Suprapubic skin (tissue), 4 donors: Measurements from ENCODE around the gene TMEM156. TPM values are rescaled to one million over a fixed set of nuclear protein-coding genes. Genes with fewer than 3 reads are reported as not detected.

Experiments
- DNase-seq, 2 donors: peaks; one replicate each; pipeline ENCODE4 v3.0.0-alpha.2; 2019; ENCODE audit warnings: low spot score in 2 of 2
- H3K27ac ChIP-seq: fragments of 200-600 bp; sonication (generic); one replicate; pipeline ENCODE4 v1.5.1; 2019
- H3K27me3 ChIP-seq: fragments of 200-600 bp; sonication (generic); one replicate; pipeline ENCODE4 v1.5.1; 2019
- H3K36me3 ChIP-seq: fragments of 200-600 bp; sonication (generic); one replicate; pipeline ENCODE4 v1.5.1; 2019
- H3K4me1 ChIP-seq: fragments of 200-600 bp; sonication (generic); one replicate; pipeline ENCODE4 v1.5.1; 2019
- H3K4me3 ChIP-seq: fragments of 200-600 bp; sonication (generic); one replicate; pipeline ENCODE4 v1.5.1; 2019; ENCODE audit warnings: mild to moderate bottlenecking
- H3K9me3 ChIP-seq: fragments of 200-600 bp; sonication (generic); one replicate; pipeline ENCODE4 v1.5.1; 2019
- EP300 ChIP-seq: sonication (generic); formaldehyde crosslinking; IDR thresholded peaks from one replicate; pipeline ENCODE4 v1.6.1; 2017; ENCODE audit warnings: antibody characterized with exemption
- POLR2A ChIP-seq, 2 donors: fragments of 450-650 bp; IDR thresholded peaks; one replicate each; pipeline ENCODE4 v1.6.1; 2017; ENCODE audit warnings: antibody characterized with exemption in 2 of 2, mild to moderate bottlenecking in 2 of 2, moderate library complexity in 2 of 2
- POLR2AphosphoS5 ChIP-seq, 3 donors: sonication (generic); formaldehyde crosslinking; IDR thresholded peaks; one replicate each; pipeline ENCODE4 v1.6.1; 2017; ENCODE audit warnings: antibody characterized with exemption in 3 of 3
- WGBS: methylation state at CpG from one replicate; pipeline ENCODE4 v1.1.5; 2018; 5-methylcytosine and 5-hydroxymethylcytosine counted together
- total RNA-seq, 4 donors: library from RNA; depleted of rRNA; stranded (reverse); fragments of >200 nt; gene quantifications; one replicate each; pipeline ENCODE4 v1.1.0, GENCODE V29; 2016
- TF ChIP-seq, protein P1 (sequence below), 2 donors: fragments of 200-600 bp in 1 of 2; fragments of 450-650 bp in 1 of 2; sonication (generic) in 1 of 2; IDR thresholded peaks; one replicate each; pipeline ENCODE4 v1.5.1; 2016 to 2019; ENCODE audit warnings: antibody characterized with exemption in 2 of 2, mild to moderate bottlenecking in 1 of 2, moderate library complexity in 1 of 2

The TMEM156 gene
- total RNA-seq, 4 donors from 2014 or later, result not detected

DNA sequence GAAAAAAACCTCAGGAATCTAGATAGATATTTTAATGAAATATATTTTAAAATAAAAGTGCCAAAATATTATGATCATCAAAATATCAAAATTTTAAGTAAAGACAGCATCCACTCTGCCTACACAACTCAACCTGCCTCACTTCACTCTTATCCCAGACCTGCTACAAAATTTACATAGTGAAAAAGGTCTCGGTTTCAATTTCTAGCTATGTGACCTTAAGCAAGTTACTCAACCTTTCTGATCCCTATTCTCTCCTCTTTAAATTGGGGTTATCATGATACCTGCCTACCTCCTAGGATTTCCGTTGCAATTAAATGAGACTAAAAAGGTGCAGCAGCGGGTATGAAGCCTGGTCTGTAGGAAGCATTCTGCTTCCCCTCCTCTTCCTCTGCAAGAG lies 91.7 kb downstream of the TMEM156 start:
- Histone ChIP-seq H3K36me3 (peaks cover 88% of the 10 kb centered on the region), H3K9me3 (no peaks in the 10 kb centered on the region), H3K27ac (no peak overlapping the region), H3K4me3 (no peak overlapping the region), H3K27me3 (no peaks in the 10 kb centered on the region), H3K4me1 (no peaks in the 10 kb centered on the region)
- TF ChIP-seq POLR2A (IDR thresholded peaks at IDR 0.05) (no peak), POLR2AphosphoS5 (IDR thresholded peaks at IDR 0.05) (no peak), EP300 (no peak)
- TF ChIP-seq, protein P1, sequence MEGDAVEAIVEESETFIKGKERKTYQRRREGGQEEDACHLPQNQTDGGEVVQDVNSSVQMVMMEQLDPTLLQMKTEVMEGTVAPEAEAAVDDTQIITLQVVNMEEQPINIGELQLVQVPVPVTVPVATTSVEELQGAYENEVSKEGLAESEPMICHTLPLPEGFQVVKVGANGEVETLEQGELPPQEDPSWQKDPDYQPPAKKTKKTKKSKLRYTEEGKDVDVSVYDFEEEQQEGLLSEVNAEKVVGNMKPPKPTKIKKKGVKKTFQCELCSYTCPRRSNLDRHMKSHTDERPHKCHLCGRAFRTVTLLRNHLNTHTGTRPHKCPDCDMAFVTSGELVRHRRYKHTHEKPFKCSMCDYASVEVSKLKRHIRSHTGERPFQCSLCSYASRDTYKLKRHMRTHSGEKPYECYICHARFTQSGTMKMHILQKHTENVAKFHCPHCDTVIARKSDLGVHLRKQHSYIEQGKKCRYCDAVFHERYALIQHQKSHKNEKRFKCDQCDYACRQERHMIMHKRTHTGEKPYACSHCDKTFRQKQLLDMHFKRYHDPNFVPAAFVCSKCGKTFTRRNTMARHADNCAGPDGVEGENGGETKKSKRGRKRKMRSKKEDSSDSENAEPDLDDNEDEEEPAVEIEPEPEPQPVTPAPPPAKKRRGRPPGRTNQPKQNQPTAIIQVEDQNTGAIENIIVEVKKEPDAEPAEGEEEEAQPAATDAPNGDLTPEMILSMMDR (IDR thresholded peaks at IDR 0.05), result no peak
- no peak for DNase-seq
- WGBS, result 94% methylated on average over 3 of the region's 3 CpGs

DNA sequence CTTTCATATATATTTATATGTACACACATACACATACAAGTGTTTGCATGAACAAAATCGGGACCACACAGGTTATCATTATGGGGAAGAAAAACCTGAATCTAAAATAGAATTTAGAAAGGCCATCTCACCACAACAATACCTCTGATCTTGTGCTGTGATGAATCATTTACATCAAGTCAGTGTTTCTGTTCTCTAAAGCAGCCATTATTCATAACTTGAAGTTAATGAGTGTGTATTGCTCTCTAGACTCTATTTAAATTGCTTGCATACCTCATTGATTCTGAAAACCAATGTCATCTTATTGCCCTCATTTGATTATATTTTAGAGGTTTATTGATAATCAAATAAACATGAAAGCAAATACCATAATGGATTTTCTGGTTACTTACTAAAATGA lies 93.0 kb downstream of the TMEM156 start:
- H3K36me3 ChIP-seq, result peaks cover 87% of the 10 kb centered on the region
- WGBS, result 84% methylated on average over 1 of the region's 1 CpG
- no peak for DNase-seq
- no peak overlapping the region for H3K4me3 ChIP-seq
- H3K27ac ChIP-seq, result no peak overlapping the region
- no peaks in the 10 kb centered on the region for H3K9me3 ChIP-seq
- TF ChIP-seq EP300 (no peak), POLR2A (IDR thresholded peaks at IDR 0.05) (no peak), POLR2AphosphoS5 (IDR thresholded peaks at IDR 0.05) (no peak)
- TF ChIP-seq, protein P1 (IDR thresholded peaks at IDR 0.05), result no peak
- H3K4me1 ChIP-seq, result no peaks in the 10 kb centered on the region
- no peaks in the 10 kb centered on the region for H3K27me3 ChIP-seq

DNA sequence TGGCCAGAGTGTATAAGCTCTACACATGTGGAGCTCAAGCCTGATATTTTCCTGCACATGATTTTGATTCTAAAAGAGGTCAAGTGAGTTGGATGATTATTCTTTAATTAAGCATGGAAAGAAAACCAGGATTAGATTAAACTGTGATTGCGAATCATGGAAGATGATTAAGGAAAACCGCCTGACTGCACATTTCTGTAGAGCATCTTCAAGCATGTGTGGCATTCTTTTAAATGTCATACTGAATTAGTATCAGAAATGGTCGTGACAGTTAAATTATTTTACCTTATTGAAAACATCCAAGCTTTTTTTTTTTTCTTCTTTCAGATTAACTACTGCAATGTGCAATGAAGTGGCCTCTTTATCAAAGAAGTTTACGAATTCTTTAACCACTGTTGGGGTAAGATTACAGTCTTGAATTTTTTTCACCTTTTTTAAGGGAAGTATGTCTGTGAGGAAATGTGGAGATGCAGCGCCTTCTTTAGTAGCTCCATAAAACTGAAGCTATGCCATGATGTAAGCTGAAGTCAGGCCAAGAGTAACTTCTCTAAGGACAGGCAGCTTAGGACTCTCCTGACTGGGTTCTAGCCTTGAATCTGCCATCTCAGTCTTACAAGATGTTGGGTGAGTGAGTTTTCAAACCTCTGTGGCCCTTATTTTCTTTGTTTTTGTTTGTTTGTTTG lies 96.7 kb downstream of the TMEM156 start:
- no peak for DNase-seq
- Histone ChIP-seq H3K27ac (no peak overlapping the region), H3K9me3 (no peaks in the 10 kb centered on the region), H3K27me3 (no peaks in the 10 kb centered on the region), H3K4me1 (no peaks in the 10 kb centered on the region), H3K4me3 (no peak overlapping the region), H3K36me3 (peaks cover 92% of the 10 kb centered on the region)
- TF ChIP-seq EP300 (no peak), POLR2AphosphoS5 (IDR thresholded peaks at IDR 0.05) (no peak), POLR2A (IDR thresholded peaks at IDR 0.05) (no peak)
- TF ChIP-seq, protein P1 (IDR thresholded peaks at IDR 0.05), result no peak
- 76% methylated on average over 5 of the region's 5 CpGs for WGBS

DNA sequence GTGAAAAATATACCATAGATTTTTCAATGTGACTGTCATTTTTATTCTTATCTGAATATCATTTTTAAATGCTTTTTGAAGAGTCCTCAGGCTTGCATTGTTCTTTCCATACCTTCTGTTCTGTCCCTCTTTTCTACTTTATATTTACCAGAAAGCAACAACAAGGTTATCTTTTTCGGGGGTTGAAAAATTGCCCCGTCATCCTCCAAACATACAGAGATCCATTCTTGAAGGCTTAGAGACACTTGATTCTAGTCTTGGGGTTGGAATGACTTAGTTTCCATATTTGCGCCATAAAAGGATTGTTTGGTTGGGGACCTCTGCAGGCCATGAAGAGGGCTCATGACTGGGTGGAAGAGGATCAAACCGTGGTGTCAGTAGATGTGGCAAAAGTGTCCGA lies 101.1 kb downstream of the TMEM156 start:
- Histone ChIP-seq H3K4me3 (no peak overlapping the region), H3K36me3 (peaks cover 90% of the 10 kb centered on the region), H3K27ac (no peak overlapping the region), H3K4me1 (no peaks in the 10 kb centered on the region), H3K9me3 (no peaks in the 10 kb centered on the region), H3K27me3 (no peaks in the 10 kb centered on the region)
- DNase-seq, result no peak
- TF ChIP-seq POLR2A (IDR thresholded peaks at IDR 0.05) (no peak), POLR2AphosphoS5 (IDR thresholded peaks at IDR 0.05) (no peak), EP300 (no peak)
- TF ChIP-seq, protein P1 (IDR thresholded peaks at IDR 0.05), result no peak
- WGBS, result 75% methylated on average over 5 of the region's 5 CpGs

DNA sequence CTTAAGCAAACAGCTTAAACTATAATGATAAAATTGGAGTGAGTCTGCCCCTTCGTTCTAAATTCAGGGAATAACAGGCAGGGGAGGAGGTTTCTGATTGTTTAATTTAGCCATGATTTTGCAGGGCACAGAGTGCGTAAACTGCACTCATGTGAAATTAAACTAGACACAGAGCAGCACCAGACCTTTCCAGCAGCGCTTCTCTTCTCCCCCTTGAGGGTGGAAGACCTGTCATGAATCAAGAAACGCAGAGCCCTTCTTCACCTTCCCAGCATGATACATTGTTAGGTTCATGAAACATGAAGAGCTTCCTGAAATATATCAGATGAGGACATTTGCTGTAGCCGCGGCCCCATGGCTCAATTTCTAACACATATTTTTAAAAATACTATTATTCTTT lies 101.5 kb downstream of the TMEM156 start:
- no peak overlapping the region for H3K4me3 ChIP-seq
- 86% methylated on average over 6 of the region's 6 CpGs for WGBS
- TF ChIP-seq POLR2A (IDR thresholded peaks at IDR 0.05) (no peak), POLR2AphosphoS5 (IDR thresholded peaks at IDR 0.05) (no peak), EP300 (no peak)
- TF ChIP-seq, protein P1 (IDR thresholded peaks at IDR 0.05), result no peak
- H3K36me3 ChIP-seq, result peaks cover 88% of the 10 kb centered on the region
- no peaks in the 10 kb centered on the region for H3K4me1 ChIP-seq
- DNase-seq, result no peak
- no peaks in the 10 kb centered on the region for H3K9me3 ChIP-seq
- no peaks in the 10 kb centered on the region for H3K27me3 ChIP-seq
- no peak overlapping the region for H3K27ac ChIP-seq
